ENCODE data around the gene OR7G2.

Gene OR7G2

DNA sequence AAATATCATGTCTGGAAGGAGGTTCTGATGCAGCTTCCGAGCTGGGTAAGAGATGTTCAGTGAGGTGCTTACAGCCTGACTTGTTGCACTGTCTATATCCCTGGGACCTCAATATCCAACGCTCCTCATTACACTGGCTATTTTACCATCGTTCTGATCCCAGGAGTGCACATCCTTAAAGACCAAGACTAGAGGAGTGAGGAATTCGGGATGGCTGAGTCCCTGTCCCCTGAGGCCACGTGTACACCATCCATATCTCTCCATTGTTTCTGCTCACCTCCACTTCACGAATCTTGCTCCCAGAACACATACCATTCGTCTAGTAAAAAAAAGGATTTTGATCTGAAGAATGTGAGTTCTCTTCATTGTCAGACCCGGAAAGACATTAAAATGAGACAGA, at the start of gene OR7G2:
Gene OR7G2, minus strand, starts transcription at position 101 of the 400 bp plus-strand sequence. CDS start 4,232 bp downstream, outside the sequence.
- FAIRE-seq (no peak), DNase-seq (ENCODE audit: low spot score) (no peak)

- DNase-seq (ENCODE audit: low spot score) = no peak
- FAIRE-seq = no peak
Observed at GRCh38 chr19:9156304-9156703, 49.0 kb upstream of the OR7G2 start.

DNA sequence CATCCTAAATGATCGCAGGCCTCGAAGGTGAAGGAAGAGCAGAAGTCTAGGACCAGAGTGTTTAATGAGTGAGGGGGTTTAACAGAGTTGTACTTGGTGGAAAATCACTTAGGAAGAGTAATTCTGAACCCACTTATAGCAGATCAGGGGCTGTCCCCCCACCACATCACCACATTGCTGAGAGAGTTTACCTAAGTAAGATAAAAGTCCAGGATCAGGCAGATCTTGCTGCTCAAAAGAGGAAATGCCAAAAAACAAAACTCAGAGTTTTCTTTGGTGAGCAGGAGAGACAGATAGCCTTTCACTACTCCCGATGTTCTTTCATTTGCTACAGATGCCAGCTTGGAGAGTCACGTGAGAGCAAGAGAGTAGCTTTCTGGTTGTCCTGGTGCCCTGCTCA, 48.3 kb upstream of the OR7G2 start:
- DNase-seq (ENCODE audit: low spot score) (no peak), FAIRE-seq (no peak)

- DNase-seq (ENCODE audit: low spot score) (no peak), FAIRE-seq (no peak)
Observed at GRCh38 chr19:9151367-9151766, 44.1 kb upstream of the OR7G2 start.

GRCh38 chr19:9150650-9151049, 43.4 kb upstream of the OR7G2 start:
- FAIRE-seq = no peak

DNA sequence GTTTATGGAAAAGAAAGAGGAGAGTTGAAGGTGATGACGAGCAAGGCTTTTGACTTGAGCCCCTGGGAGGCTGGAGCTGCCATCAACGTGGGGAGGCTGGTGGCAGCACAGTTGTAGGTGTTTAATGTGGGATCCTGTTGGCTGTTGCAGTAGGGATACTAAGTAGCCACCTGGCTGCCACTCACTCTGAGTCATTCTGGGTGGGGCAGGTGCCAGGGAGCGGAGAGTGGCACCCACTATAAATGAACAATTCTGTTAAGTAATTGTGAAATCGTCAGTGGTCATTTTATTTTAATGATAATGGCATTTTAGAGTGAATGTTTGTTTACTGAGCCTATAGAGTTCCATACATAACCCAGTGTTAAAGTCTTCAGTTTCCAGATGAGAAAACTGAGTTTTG, 42.7 kb upstream of the OR7G2 start:
- FAIRE-seq (no peak), DNase-seq (ENCODE audit: low spot score) (no peak)

More at GRCh38 chr19:9150650-9151049, 43.4 kb upstream of the OR7G2 start:
- no peak for DNase-seq (ENCODE audit: low spot score)

GRCh38 chr19:9148697-9149096, 41.4 kb upstream of the OR7G2 start:
- no peak for DNase-seq (ENCODE audit: low spot score)
- FAIRE-seq = no peak

DNA sequence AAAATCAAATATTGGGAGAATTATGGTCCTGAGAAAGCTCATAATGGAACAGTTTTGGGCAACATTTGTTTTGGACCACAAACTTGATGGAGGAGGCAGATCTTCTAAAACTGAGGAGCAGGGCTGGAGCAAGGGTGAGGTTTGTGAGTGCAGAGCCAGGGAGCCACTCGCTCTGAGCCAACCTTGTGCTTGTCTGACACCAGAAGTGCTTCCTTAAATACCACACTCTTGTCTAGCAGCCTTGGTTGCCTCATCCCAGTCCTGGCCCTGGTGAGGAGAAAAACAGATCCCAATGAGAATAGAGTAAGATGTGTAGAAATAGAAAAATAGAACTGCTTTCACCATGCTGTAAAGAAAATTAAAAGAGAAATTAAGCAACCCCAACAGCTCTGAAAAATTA, 39.6 kb upstream of the OR7G2 start:
- FAIRE-seq = no peak
- no peak for DNase-seq (ENCODE audit: low spot score)

DNA sequence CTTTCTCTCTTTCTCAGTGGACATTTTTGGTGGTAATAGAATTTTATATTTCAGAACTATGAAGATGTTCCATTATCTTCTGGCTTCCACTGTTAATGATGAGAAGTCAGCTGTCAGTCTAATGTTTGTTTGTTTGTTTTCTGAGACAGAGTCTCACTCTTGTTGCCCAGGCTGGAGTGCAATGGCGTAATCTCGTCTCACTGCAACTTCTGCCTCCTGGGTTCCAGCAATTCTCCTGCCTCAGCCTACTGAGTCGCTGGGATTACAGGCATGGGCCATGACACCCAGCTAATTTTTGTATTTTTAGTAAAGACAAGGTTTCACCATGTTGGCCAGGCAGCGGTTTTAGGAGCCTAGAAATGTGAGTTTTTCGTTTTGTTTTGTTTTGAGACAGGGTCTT, 37.6 kb upstream of the OR7G2 start:
- DNase-seq (ENCODE audit: low spot score) (no peak), FAIRE-seq (no peak)

GRCh38 chr19:9140159-9140874, 33.0 kb upstream of the OR7G2 start, which contains the start of gene ZNF317:
TSS of gene ZNF317 (plus strand) at chr19:9140397. CDS start at chr19:9156017, 15,620 bp downstream.
- FAIRE-seq (no peak), DNase-seq (ENCODE audit: low spot score) (peak; percentile 85)

DNA sequence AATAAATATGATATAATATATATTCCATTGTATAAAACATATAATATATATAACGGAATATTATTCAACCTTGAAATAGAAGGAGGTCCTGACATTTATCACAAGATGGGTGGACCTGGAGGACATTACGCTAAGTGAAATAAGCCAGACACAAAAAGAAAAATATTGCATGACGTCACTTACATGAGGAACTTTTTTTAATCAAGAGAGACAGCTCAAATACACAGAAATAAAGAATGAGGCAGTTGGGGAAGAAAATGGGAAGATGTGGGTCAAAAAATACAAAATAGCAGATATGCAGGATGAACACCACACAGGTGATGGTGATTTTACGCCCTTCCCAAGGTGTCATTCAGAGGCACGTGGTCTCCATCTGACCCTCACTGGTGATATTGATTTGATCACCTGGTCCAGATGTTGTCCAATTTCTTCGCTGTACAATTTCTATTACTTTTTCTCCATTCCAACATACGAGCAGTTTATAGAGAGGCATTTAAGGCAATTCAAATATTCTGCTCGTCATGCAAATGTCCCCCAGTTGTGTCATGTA, 32.4 kb upstream of the OR7G2 start:
- no peak for FAIRE-seq
- DNase-seq (ENCODE audit: low spot score) = no peak

DNA sequence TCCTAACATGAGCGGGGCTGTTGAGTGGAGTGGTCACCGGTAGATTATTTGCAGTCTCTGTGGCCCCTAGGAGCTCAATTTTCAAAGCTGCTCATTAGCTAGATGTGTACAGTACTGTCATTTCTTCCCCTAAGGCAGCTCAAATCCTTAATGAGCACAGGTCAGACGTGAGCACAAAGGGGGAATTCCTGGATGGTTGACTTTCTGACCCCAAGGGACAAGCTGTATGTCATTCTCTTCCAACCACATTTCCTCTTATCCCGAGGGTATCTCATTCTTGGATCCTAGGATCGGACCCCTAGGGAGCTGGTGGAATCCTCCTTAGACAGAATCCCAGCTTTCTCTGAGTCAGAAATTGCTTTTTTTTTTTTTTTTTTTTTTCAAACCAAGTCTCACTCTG, 25.1 kb upstream of the OR7G2 start:
- FAIRE-seq = no peak
- DNase-seq (ENCODE audit: low spot score) = no peak

DNA sequence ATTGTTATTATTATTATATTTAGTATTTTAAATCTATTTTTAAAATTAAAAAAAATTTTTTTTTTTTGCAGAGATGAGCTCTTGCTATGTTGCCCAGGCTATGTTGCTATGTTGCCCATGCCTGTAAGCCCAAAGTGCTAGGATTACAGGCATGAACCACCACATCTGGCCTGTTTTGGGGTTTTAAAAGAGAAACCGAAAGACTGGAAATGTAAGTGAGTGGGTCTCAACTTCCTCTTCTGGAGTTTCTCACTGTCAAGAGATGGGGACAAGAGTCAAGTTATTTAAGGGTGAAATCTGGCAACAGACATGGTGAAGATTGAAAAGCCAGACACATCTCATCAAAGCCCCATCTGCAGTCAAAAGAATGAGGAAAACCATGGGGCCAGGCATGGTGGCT, 23.7 kb upstream of the OR7G2 start:
- DNase-seq (ENCODE audit: low spot score) = no peak
- no peak for FAIRE-seq

GRCh38 chr19:9128171-9128570, 20.9 kb upstream of the OR7G2 start:
- no peak for FAIRE-seq

DNA sequence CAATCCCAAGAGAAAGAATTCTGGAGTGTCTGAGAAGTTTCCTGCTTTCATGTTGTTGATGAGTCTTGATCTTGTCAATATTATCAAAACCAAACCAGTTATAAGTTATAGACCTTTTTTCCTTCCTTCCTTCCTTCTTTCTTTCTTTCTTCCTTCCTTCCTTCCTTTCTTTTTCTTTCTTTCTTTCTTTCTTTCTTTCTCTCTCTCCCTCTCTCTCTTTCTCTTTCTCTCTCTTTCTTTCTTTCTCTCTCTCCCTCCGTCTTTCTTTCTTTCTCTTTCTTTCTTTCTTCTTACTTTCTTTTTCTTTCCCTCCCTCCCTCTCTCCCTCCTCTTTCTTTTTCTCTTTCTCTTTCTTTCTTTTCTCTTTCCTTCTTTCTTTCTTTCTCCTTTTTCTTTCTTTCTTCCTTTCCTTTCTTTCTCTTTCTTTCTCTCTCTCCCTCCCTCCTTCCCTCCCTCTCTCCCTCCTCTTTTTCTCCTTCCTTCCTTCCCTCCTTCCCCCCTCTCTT, 19.7 kb upstream of the OR7G2 start, which contains the start of gene OR7G3:
Gene OR7G3, minus strand, starts transcription at position 51 of the 506 bp plus-strand sequence. Its CDS starts 0 bp downstream, at position 51.
- FAIRE-seq (no peak), DNase-seq (ENCODE audit: low spot score) (no peak)

More at GRCh38 chr19:9128171-9128570, 20.9 kb upstream of the OR7G2 start:
- peak; percentile 33 for DNase-seq (ENCODE audit: low spot score)

DNA sequence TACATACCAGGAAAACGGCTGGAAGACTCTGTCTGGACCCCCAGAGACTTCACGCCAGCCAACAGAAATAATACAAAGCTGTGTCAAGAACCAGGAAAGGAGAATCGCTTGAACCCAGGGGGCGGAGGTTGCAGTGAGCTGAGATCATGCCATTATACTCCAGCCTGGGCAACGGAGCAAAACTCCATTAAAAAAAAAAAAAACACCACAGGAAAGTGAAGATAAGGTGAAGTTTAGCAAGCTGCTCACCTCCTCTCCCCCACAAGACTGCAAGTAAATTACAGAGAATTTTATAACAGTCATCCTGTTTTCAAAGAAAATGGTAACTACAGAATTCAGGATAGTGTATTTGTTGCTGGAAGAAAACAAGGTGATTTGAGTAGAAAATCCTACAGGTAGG, 9.3 kb upstream of the OR7G2 start:
- FAIRE-seq (no peak), DNase-seq (ENCODE audit: low spot score) (no peak)

GRCh38 chr19:9115307-9115813, 8.1 kb upstream of the OR7G2 start, which contains the start of gene OR7G1:
TSS of gene OR7G1 (minus strand) at chr19:9115763. CDS start at chr19:9115763, 0 bp downstream.
- FAIRE-seq = no peak
- DNase-seq (ENCODE audit: low spot score) = no peak

- FAIRE-seq = no peak
- DNase-seq (ENCODE audit: low spot score) = no peak
Observed at GRCh38 chr19:9109959-9110358, 2.7 kb upstream of the OR7G2 start.

- DNase-seq (ENCODE audit: low spot score) = no peak
- FAIRE-seq = no peak
Observed at GRCh38 chr19:9086761-9087160, 20.5 kb downstream of the OR7G2 start, which contains the start of gene OR1M1. TSS of gene OR1M1 (plus strand) at chr19:9087061. CDS start at chr19:9093245, 6,184 bp downstream.

GRCh38 chr19:9078651-9079050, 28.6 kb downstream of the OR7G2 start:
- FAIRE-seq (no peak), DNase-seq (ENCODE audit: low spot score) (no peak)

DNA sequence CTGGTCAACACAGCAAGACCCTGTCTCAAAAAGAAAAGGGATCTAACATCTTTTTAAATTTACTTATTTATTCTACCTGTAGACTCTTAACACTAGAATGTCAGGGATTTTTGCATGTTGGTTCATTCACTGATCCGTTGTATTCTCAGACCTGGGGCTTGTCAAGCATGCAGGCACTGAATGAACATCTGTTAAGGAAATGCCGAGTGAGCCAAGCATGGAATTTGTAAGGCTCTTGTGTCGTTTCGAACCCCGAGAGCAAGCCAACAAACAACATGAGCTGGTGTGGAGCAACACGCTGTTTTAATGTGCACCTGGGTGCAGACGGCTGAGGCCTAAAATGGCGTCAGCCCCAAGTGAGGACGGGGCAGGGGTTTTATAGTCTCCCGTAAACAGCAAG, 30.4 kb downstream of the OR7G2 start:
- DNase-seq (ENCODE audit: low spot score) (no peak), FAIRE-seq (no peak)

Data from urothelium cell line (cell line).